HG03520 (cell line): ENCODE results near the gene POU6F2.
"Not testable (repeated sequence)": the region's sequence is repeated elsewhere in the genome, so short reads cannot be mapped to it uniquely, and the experiment has no call there.

Experiments used
- ATAC-seq: cut with Tn5 transposase; IDR thresholded peaks from one replicate; pipeline ENCODE4 v1.9.1; 2021; ENCODE audit warnings: mild to moderate bottlenecking, moderate library complexity; ENCODE audit not compliant: unreplicated experiment

Gene POU6F2

GRCh38 chr7:39295796-39296195, 318.1 kb downstream of the POU6F2 start:
- ATAC-seq, result no peak

DNA sequence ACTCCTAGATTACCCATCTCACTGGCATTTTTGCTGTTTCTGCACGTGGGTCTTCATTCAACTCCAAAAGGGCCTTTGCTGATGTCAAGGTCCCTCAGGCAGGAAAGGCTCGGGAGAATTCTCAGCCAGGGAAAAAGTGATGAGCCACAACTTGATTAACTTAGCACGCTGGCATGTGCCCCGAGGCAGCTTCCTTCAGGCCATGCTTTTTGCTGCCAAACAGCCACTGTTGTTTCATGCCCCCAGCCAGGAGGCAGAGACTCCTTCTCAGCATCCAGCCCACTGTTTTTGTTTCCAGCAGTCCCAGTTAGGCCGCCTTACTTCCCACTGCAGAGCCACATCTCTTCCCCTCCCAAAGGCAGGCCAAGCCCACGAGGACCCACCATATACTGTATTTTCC, 322.0 kb downstream of the POU6F2 start:
- no peak for ATAC-seq

GRCh38 chr7:39300276-39300675, 322.6 kb downstream of the POU6F2 start:
- ATAC-seq, result no peak

GRCh38 chr7:39301543-39301942, 323.8 kb downstream of the POU6F2 start:
- no peak for ATAC-seq

GRCh38 chr7:39304178-39304577, 326.5 kb downstream of the POU6F2 start:
- ATAC-seq, result no peak

DNA sequence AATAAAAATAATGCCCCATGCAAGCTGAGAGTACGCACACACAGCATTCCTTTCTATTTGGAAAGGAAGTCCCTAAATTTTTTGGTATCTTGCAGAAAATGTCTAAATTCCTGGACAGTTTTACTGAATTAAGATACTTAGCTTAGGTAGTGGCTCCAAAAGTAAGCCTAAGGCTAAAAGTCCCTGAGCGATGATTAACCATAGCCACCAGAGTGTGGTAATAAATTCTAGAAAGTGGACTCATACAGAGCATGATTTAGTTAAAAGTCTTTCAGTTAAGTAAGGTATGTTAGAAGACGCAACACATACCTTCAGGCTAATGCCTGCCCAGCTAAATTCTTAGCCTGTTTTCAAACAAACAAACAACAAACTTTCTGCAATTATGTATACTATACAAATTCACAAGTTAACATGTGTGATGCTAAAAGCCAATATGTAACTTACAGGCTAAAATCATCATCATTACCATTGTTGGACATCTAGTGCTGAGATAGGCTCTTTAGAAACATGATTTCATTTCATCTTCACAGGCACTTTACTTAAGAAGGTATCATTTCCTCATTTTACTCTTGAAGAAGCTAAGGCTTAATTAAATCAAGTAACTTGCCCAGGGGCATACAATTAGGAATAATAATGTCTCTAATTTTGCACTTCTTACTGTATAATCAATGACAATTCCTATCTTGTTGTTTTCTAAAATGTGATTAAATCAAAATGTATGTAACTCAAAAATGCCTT, 327.1 kb downstream of the POU6F2 start:
- no peak for ATAC-seq

GRCh38 chr7:39306016-39306570, 328.4 kb downstream of the POU6F2 start:
- ATAC-seq, result no peak

- no peak for ATAC-seq
These were observed 333.0 kb downstream of the POU6F2 start for GRCh38 chr7:39310699-39311098.

DNA sequence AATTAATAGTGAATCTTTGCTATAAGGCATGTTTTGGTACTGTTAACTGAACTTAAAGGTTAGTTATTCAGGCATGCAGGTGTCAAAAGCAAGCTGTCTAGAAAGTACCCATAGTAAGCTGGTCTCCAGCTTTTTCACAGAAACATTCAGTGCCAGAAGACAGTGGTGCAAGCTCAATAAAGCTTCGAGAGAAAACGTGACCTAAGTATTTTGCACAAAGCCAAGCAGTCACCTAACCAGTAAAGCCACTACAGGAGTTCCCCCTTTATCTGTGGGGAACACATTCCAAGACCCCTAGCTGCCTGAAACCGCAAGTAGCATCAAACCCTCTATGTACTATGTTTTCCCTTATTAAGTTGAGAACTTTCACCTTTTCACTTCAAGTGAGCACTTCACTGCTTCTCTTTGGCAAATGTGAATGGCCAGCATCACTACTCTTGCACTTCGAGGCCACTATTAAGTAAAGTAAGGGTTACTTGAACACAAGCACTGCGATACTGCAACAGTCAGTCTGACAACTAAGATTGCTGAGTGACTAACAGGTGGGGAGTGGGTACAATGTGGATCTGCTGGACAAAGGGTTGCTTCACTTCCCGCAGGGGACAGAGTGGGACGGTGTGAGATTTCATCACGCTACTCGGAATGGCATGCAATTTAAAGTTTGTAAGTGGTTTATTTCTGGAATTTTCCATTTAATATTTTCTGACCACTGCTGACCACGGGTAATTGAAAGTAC, 334.7 kb downstream of the POU6F2 start:
- ATAC-seq, result no peak

GRCh38 chr7:39313376-39313775, 335.7 kb downstream of the POU6F2 start:
- no peak for ATAC-seq

GRCh38 chr7:39313974-39314373, 336.3 kb downstream of the POU6F2 start:
- ATAC-seq, result no peak

GRCh38 chr7:39317107-39317506, 339.4 kb downstream of the POU6F2 start:
- ATAC-seq, result no peak

DNA sequence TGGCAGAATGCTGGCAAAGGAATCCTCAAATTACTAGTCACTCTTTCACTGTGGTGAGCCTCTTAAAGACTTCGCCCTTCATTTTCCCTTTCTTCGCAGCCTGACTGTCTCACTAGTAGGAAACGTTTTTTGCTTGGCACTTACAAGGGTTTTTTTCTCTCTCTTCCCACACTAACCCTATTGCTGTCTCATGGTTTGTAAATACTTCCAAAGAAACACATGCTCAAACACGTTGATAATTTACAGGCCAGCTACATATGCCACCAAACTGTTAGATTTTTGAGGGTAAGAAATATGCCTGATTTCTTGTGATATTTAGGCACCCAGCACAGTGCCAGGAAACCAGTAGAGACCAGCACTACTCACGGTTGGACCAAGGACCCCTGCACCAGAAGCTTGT, 340.2 kb downstream of the POU6F2 start:
- no peak for ATAC-seq

DNA sequence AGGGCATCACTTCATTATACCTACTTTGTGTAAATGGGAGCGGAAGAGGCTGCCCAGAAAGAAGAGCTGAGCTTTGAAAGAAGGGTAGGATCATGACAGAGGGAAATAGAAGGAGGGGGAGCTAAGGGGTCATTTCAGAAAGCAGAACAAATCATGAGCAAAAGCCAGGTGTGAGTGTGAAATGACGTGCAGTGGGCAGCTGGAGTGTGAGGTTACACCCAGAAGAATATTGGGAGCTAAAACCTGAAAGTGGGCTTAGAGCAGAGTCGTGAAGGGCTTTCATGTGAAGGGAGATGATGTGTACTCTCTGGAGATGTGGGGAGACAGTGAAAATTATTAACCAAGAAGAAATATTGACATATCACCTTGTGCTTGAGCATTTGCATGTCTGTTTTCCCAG, 343.5 kb downstream of the POU6F2 start:
- no peak for ATAC-seq

DNA sequence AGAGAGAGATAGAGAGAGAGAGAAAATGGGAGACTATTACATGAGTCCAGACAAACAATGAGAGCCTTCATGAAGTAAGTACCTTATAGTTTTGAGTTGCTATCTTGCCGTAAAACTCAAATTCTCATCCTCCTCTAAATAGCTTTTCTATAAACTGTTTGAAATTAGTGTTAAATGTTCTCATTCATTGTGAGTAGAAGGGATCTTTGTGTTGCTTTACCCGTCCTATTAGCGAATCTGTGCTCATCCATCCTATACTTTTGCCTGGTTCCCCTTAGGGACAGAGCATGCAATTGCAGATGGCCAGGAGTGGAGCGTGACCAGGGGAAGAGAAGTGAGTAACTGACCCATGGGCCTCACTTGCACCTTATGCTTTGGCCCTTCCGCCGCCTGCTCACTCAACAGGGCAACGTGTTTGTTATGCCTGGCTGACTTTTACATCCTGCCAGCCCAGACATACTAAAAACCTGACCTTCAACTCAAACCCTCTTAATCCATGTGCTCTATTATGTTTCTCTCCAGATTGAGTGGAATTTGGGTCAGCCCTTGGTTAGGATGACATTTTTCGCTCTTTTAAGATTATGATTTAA, 344.3 kb downstream of the POU6F2 start:
- ATAC-seq, result no peak

- ATAC-seq, result no peak
These were observed 346.5 kb downstream of the POU6F2 start for GRCh38 chr7:39324139-39324760.

GRCh38 chr7:39331607-39332006, 353.9 kb downstream of the POU6F2 start:
- ATAC-seq, result not testable (repeated sequence)

- no peak for ATAC-seq
These were observed 354.4 kb downstream of the POU6F2 start for GRCh38 chr7:39332142-39332541.

DNA sequence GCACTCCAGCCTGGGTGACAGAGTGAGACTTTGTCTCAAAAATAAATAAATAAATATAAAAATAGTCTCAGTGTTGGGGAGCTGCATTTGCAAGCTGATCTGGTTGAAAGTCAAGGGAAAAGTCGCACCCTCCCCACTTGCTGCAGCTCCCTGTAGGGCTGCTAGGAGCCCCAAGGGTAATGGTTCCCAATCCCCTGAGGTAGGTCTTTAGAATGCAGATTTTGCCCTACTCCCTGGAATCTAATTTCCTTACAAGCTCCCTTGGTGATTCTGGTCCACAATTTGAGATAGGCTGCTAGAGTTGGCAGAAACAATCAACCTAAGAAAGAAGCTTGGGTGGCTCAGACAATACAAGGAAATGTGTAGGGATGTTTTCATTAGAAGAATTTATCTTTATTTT, 356.0 kb downstream of the POU6F2 start:
- ATAC-seq, result no peak

GRCh38 chr7:39336442-39336841, 358.7 kb downstream of the POU6F2 start:
- ATAC-seq, result no peak

DNA sequence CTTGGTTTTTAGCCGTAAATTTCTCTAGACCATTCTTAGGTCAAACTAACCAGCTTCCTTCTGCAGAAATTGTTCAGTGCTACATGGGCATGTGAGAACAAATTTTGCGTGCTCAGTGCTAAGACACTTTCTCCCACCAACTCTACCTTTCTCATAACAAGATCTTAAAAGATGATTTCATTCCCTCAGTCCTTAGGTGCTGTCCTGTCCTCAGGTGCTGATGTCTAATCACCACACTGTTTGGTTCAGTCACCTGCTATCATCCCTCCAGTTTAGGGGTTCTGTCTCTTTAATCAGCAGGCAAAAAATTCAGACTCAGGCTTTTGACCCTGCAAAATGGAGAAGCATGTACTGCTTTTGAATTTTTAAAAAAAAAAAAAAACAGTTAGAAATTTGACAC, 361.0 kb downstream of the POU6F2 start:
- no peak for ATAC-seq
